GM12878 (cell line): ENCODE results near the gene CCDC88C. TPM values are rescaled to one million over a fixed set of nuclear protein-coding genes. Genes with fewer than 3 reads are reported as not detected.

Experiments used
- ATAC-seq: fragments of 200-7000 bp; cut with Tn5 transposase; 3 replicates; pipeline ENCODE4 v1.9.1; 2020; ENCODE audit warnings: mild to moderate bottlenecking, moderate library complexity
- BruUV-seq: library from RNA; stranded (reverse); fragments of 400-500 nt; replicated peaks from 2 replicates; lab custom pipeline; 2021; lab: Mats Ljungman, UMichigan
- CTCF ChIA-PET: fragments of 300-600 bp; sonication (Branson Sonifier 250); formaldehyde crosslinking; extraction: SDS; loops from one replicate; lab custom pipeline; 2021; ENCODE audit warnings: inconsistent platforms; lab: Yijun Ruan, JAX
- POLR2A ChIA-PET: fragments of 350-600 bp; formaldehyde crosslinking; extraction: SDS; loops from one replicate; lab custom pipeline; 2021; ENCODE audit warnings: inconsistent platforms; lab: Charles Lee
- RAD21 ChIA-PET: fragments of 300-600 bp; sonication (Branson Sonifier 250); formaldehyde crosslinking; loops from one replicate; lab custom pipeline; 2023; ENCODE audit warnings: antibody characterized with exemption; ENCODE audit not compliant: unreplicated experiment; lab: Charles Lee
- SMC1A ChIA-PET: fragments of 300-600 bp; sonication (Branson Sonifier 250); formaldehyde crosslinking; loops from one replicate; lab custom pipeline; 2023; ENCODE audit not compliant: unreplicated experiment, uncharacterized antibody; lab: Charles Lee
- DNase-seq: peaks from one replicate; pipeline ENCODE4 v3.0.0-alpha.2; 2011; ENCODE audit warnings: low read depth, low spot score
- FAIRE-seq: peaks from 3 replicates; lab custom pipeline; 2011; peaks lifted over from hg19 to GRCh38; lab: Jason Lieb, UNC
- H2AFZ ChIP-seq: 2 replicates; pipeline ENCODE4 v1.6.0; 2011; ENCODE audit warnings: low read depth, low read length, control low read depth; ENCODE audit not compliant: control insufficient read depth
- H3K27ac ChIP-seq: 2 replicates; pipeline ENCODE4 v1.5.1; 2011; ENCODE audit warnings: control low read depth; ENCODE audit not compliant: control insufficient read depth, insufficient read depth
- H3K27me3 ChIP-seq, 2 experiments: replicated peaks in 1 of 2; 2 replicates each; pipeline versions ENCODE4 v1.6.0 to v1.6.1; 2011; ENCODE audit warnings: low read length in 1 of 2; ENCODE audit not compliant: control insufficient read depth in 2 of 2, insufficient read depth in 2 of 2
- H3K36me3 ChIP-seq, 2 experiments: 2 replicates each; pipeline ENCODE4 v1.5.1; 2011; ENCODE audit warnings: low read length in 1 of 2; ENCODE audit not compliant: control insufficient read depth in 2 of 2, insufficient read depth in 2 of 2
- H3K4me1 ChIP-seq: 2 replicates; pipeline ENCODE4 v1.6.1; 2011; ENCODE audit warnings: mild to moderate bottlenecking, low read length, moderate library complexity, mixed read lengths; ENCODE audit not compliant: control insufficient read depth, insufficient read depth
- H3K4me2 ChIP-seq: 2 replicates; pipeline ENCODE4 v1.6.0; 2011; ENCODE audit warnings: control low read depth; ENCODE audit not compliant: control insufficient read depth, insufficient read depth
- H3K4me3 ChIP-seq: fragments of 200-600 bp; sonication (generic); 2 replicates; pipeline ENCODE4 v1.5.1; 2016
- H3K79me2 ChIP-seq: 2 replicates; pipeline ENCODE4 v1.6.0; 2011; ENCODE audit warnings: low read length; ENCODE audit not compliant: control insufficient read depth, insufficient read depth
- H3K9ac ChIP-seq: 2 replicates; pipeline ENCODE4 v1.8.0; 2011; ENCODE audit warnings: low read length, control low read depth, mixed read lengths; ENCODE audit not compliant: control insufficient read depth, insufficient read depth
- H3K9me3 ChIP-seq: replicated peaks from 3 replicates; pipeline ENCODE4 v1.5.1; 2011; ENCODE audit warnings: mild to moderate bottlenecking, low read length; ENCODE audit not compliant: control insufficient read depth, insufficient read depth
- H4K20me1 ChIP-seq: 2 replicates; pipeline ENCODE4 v1.6.0; 2011; ENCODE audit not compliant: control insufficient read depth, insufficient read depth
- CBX3 ChIP-seq: fragments of 200-600 bp; sonication (generic); IDR thresholded peaks from 2 replicates; pipeline ENCODE4 v1.6.1; 2016; ENCODE audit warnings: low read depth, borderline replicate concordance
- CREB1 ChIP-seq: IDR thresholded peaks from 2 replicates; pipeline ENCODE4 v1.6.1; 2012; ENCODE audit warnings: low read depth, mild to moderate bottlenecking, inconsistent platforms
- ETV6 ChIP-seq, 2 experiments: fragments of 450-650 bp in 1 of 2; IDR thresholded peaks in 1 of 2; conservative IDR thresholded peaks in 1 of 2; 2 replicates each; pipeline ENCODE4 v1.6.1; 2014; ENCODE audit warnings: antibody characterized with exemption in 1 of 2, borderline replicate concordance in 1 of 2, low read depth in 1 of 2, mild to moderate bottlenecking in 1 of 2, moderate library complexity in 1 of 2
- HDGF ChIP-seq: fragments of 450-650 bp; IDR thresholded peaks from 2 replicates; pipeline ENCODE4 v1.6.1; 2016; ENCODE audit warnings: antibody characterized with exemption
- IRF4 ChIP-seq: IDR thresholded peaks from 2 replicates; pipeline ENCODE4 v1.6.1; 2011; ENCODE audit warnings: low read depth, low read length
- JUNB ChIP-seq: IDR thresholded peaks from 2 replicates; pipeline ENCODE4 v1.6.1; 2016; ENCODE audit warnings: antibody characterized with exemption, mild to moderate bottlenecking
- RUNX3 ChIP-seq: IDR thresholded peaks from 2 replicates; pipeline ENCODE4 v1.6.1; 2012; ENCODE audit warnings: low read length, inconsistent platforms
- WGBS: methylation state at CpG from one replicate; pipeline ENCODE4 v1.1.6; 2016; ENCODE audit warnings: low lambda C conversion rate; ENCODE audit not compliant: insufficient replicate concordance, insufficient coverage; ENCODE audit errors: missing lambda C conversion rate; 5-methylcytosine and 5-hydroxymethylcytosine counted together
- in situ Hi-C: fragments of 300-500 bp; cut with MboI; formaldehyde crosslinking; loops from 9 replicates; pipeline ENCODE4 v1.14.3; 2018; ENCODE audit warnings: mixed read lengths
- intact Hi-C: fragments of 100-400 bp; cut with micrococcal nuclease; formaldehyde crosslinking; loops from one replicate; pipeline ENCODE4 v1.14.2; 2022; ENCODE audit not compliant: unreplicated experiment
- polyA plus RNA-seq, 11 experiments: library from polyadenylated mRNA; depleted of rRNA in 4 of 11; unstranded in 6 of 11; stranded (reverse) in 5 of 11; fragments of >200 nt; fragmentation: Nextera tagmentation in 4 of 11; fragmentation: Illumina TruSeq in 1 of 11; extraction: Ambion mirVana in 4 of 11; extraction: Trizol in 1 of 11; gene quantifications; 1 replicate in 1 of 11; 2 replicates in 10 of 11; pipeline versions ENCODE4 v1.2.1 to v1.2.3, GENCODE V29; 2011 to 2016; ENCODE audit warnings: inconsistent platforms in 2 of 11, missing spikeins in 2 of 11, low read depth in 1 of 11
- total RNA-seq, 4 experiments: library from RNA; depleted of rRNA in 3 of 4; stranded (reverse); fragments of >200 nt in 3 of 4; fragmentation: Illumina TruSeq in 1 of 4; extraction: Trizol in 1 of 4; gene quantifications; 2 replicates each; pipeline versions ENCODE4 v1.2.1 to v1.2.3, GENCODE V29; 2013 to 2021
- TF ChIP-seq, protein P1 (sequence below): fragments of 150-350 bp; IDR thresholded peaks from 2 replicates; pipeline ENCODE4 v1.6.1; 2014; ENCODE audit warnings: mild to moderate bottlenecking, low read depth, low read length
- TF ChIP-seq, protein P2 (sequence below): IDR thresholded peaks from 2 replicates; pipeline ENCODE4 v1.6.1; 2012; ENCODE audit warnings: low read depth, low read length, improper control_type of control experiment

The CCDC88C gene
- total and polyA plus RNA-seq, 10 of the 15 experiments (the other 5 are each of a cell fraction or from before 2014, with no cell fraction given) = 4.0 to 79.6 (median 36.6) TPM

GRCh38 chr14:91303091-91303923 lies 114.3 kb downstream of the CCDC88C start:
- intact Hi-C loops = no loop called here
- no peak overlapping the region for H2AFZ ChIP-seq
- no peaks in the 10 kb centered on the region for H3K9me3 ChIP-seq
- ChIA-PET SMC1A (no interaction called here), RAD21 (no interaction called here), POLR2A (interaction anchor here (0.7 kb wide), 1 partner anchor 57 kb away, joined by 7 read pairs; no protein-coding TSS in a partner anchor), CTCF (interaction anchor here (1.5 kb wide), 1 partner anchor 12 kb away, joined by 3 read pairs; no protein-coding TSS in a partner anchor)
- peaks cover 53 to 60% of the 10 kb centered on the region in 2 experiments for H3K36me3 ChIP-seq
- peaks cover 18% of the 10 kb centered on the region for H3K4me1 ChIP-seq
- FAIRE-seq (no peak), ATAC-seq (peak; percentile 97), DNase-seq (no peak)
- H3K4me3 ChIP-seq = no peak overlapping the region
- 91% methylated on average over 18 of the region's 23 CpGs for WGBS
- no peaks in the 10 kb centered on the region; the same call in 1 of the 2 replicates for H4K20me1 ChIP-seq
- no peak overlapping the region for H3K9ac ChIP-seq
- no TSS peak for BruUV-seq
- H3K27ac ChIP-seq = no peak overlapping the region
- peak overlapping the region; percentile 57 for H3K4me2 ChIP-seq
- no peaks in the 10 kb centered on the region for H3K79me2 ChIP-seq
- in situ Hi-C loops = no loop called here
- no peaks in the 10 kb centered on the region for H3K27me3 ChIP-seq
- peak; percentile 69; the same call in 1 of the 2 replicates for TF ChIP-seq HDGF
- no peak for TF ChIP-seq CBX3

GRCh38 chr14:91302391-91302790 lies 115.2 kb downstream of the CCDC88C start:
- H3K36me3 ChIP-seq = peaks cover 48 to 52% of the 10 kb centered on the region in 2 experiments
- RAD21 ChIA-PET = no interaction called here
- 13% methylated on average over 3 of the region's 3 CpGs for WGBS
- H3K9ac ChIP-seq = no peak overlapping the region
- SMC1A ChIA-PET = no interaction called here
- no peak overlapping the region for H3K4me3 ChIP-seq
- no peaks in the 10 kb centered on the region for H3K27me3 ChIP-seq
- no peaks in the 10 kb centered on the region for H3K79me2 ChIP-seq
- POLR2A ChIA-PET = no interaction called here
- H3K4me1 ChIP-seq = peaks cover 18% of the 10 kb centered on the region
- in situ Hi-C loops (no loop called here), intact Hi-C loops (no loop called here)
- no peaks in the 10 kb centered on the region for H3K9me3 ChIP-seq
- H3K27ac ChIP-seq = no peak overlapping the region
- CTCF ChIA-PET = interaction anchor here (1.5 kb wide), 1 partner anchor 13 kb away, joined by 3 read pairs; no protein-coding TSS in a partner anchor
- FAIRE-seq (no peak), DNase-seq (no peak), ATAC-seq (peak; percentile 12; the same call in 1 of the 3 replicates)
- no peak overlapping the region for H2AFZ ChIP-seq
- no peaks in the 10 kb centered on the region; the same call in 1 of the 2 replicates for H4K20me1 ChIP-seq
- BruUV-seq = no TSS peak
- TF ChIP-seq, protein P1, sequence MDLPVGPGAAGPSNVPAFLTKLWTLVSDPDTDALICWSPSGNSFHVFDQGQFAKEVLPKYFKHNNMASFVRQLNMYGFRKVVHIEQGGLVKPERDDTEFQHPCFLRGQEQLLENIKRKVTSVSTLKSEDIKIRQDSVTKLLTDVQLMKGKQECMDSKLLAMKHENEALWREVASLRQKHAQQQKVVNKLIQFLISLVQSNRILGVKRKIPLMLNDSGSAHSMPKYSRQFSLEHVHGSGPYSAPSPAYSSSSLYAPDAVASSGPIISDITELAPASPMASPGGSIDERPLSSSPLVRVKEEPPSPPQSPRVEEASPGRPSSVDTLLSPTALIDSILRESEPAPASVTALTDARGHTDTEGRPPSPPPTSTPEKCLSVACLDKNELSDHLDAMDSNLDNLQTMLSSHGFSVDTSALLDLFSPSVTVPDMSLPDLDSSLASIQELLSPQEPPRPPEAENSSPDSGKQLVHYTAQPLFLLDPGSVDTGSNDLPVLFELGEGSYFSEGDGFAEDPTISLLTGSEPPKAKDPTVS = no peak
- TF ChIP-seq CREB1 = 0 out of 2 replicates have a peak, but pooled peaks have one; percentile 27
- peak in 1 of 2 experiments; percentile 96; a peak in 2 of 4 replicates for TF ChIP-seq ETV6 (conservative IDR thresholded peaks at IDR 0.05 in 1 of 2, IDR thresholded peaks at IDR 0.05 in 1 of 2; ENCODE audit: borderline replicate concordance in 1 of 2, low read depth in 1 of 2)
- TF ChIP-seq RUNX3 = 0 out of 2 replicates have a peak, but pooled peaks have one; percentile 11
- TF ChIP-seq, protein P2, sequence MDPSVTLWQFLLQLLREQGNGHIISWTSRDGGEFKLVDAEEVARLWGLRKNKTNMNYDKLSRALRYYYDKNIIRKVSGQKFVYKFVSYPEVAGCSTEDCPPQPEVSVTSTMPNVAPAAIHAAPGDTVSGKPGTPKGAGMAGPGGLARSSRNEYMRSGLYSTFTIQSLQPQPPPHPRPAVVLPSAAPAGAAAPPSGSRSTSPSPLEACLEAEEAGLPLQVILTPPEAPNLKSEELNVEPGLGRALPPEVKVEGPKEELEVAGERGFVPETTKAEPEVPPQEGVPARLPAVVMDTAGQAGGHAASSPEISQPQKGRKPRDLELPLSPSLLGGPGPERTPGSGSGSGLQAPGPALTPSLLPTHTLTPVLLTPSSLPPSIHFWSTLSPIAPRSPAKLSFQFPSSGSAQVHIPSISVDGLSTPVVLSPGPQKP = no peak
- TF ChIP-seq IRF4 = peak; percentile 54; the same call in 1 of the 2 replicates
- TF ChIP-seq JUNB = peak; percentile 90
- TF ChIP-seq, all 136 proteins: peak for 5
- peak overlapping the region; percentile 57; the same call in 1 of the 2 replicates for H3K4me2 ChIP-seq
